Dermis microvascular lymphatic vessel endothelial cell (primary cell): ENCODE results near the gene GPC6. TPM values are rescaled to one million over a fixed set of nuclear protein-coding genes. Genes with fewer than 3 reads are reported as not detected.

Source experiments
- DNase-seq, 2 donors: peaks; one replicate each; pipeline versions ENCODE4 v3.0.0 to v3.0.0-alpha.2; 2010; ENCODE audit warnings: low read depth in 2 of 2
- total RNA-seq: library from RNA; depleted of rRNA; stranded (reverse); fragments of >200 nt; gene quantifications from 2 replicates; pipeline ENCODE4 v1.2.1, GENCODE V29; 2014

The GPC6 gene
- total RNA-seq, 1 donor from 2014 or later, result under 0.01 TPM

- DNase-seq, result peak; percentile 29 to 52
These were observed 1209.1 kb downstream of the GPC6 start for GRCh38 chr13:94435604-94436226.

DNA sequence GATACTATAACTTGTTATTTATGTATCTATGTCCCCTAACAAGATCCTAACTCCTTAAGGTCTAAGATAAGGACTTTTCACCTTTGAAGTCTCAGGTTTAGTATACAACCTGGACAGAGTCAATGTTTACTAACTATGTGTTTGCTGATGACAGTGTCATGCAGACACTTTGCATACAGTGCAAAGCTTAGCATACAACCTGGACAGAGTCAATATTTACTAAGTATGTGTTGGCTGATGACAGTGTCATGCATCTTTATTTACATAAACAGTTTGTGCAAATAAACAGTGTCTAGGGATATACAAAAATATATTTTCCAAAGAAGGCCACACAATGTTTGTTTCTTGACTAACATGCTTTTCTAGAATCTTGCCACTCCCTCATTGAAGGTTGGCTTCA, 1218.2 kb downstream of the GPC6 start:
- no peak for DNase-seq

GRCh38 chr13:94454334-94454733, 1227.7 kb downstream of the GPC6 start:
- DNase-seq, result no peak

GRCh38 chr13:94454906-94455305, 1228.3 kb downstream of the GPC6 start:
- DNase-seq, result no peak

- DNase-seq, result no peak
These were observed 1228.8 kb downstream of the GPC6 start for GRCh38 chr13:94455414-94455813.
